Tibial nerve (tissue), 4 donors: ENCODE data around the gene EP300.

Source experiments
- EP300 ChIP-seq, 2 donors: sonication (generic); formaldehyde crosslinking; IDR thresholded peaks; one replicate each; pipeline ENCODE4 v1.6.1; 2017; ENCODE audit warnings: antibody characterized with exemption in 2 of 2, mild to moderate bottlenecking in 1 of 2
- TF ChIP-seq, protein P1 (sequence below), 5 experiments: fragments of 200-600 bp in 3 of 5; fragments of 450-650 bp in 2 of 5; sonication (generic) in 3 of 5; IDR thresholded peaks; one replicate each; pipeline ENCODE4 v1.5.1; 2016 to 2019; ENCODE audit warnings: antibody characterized with exemption in 5 of 5, mild to moderate bottlenecking in 3 of 5, moderate library complexity in 2 of 5

DNA sequence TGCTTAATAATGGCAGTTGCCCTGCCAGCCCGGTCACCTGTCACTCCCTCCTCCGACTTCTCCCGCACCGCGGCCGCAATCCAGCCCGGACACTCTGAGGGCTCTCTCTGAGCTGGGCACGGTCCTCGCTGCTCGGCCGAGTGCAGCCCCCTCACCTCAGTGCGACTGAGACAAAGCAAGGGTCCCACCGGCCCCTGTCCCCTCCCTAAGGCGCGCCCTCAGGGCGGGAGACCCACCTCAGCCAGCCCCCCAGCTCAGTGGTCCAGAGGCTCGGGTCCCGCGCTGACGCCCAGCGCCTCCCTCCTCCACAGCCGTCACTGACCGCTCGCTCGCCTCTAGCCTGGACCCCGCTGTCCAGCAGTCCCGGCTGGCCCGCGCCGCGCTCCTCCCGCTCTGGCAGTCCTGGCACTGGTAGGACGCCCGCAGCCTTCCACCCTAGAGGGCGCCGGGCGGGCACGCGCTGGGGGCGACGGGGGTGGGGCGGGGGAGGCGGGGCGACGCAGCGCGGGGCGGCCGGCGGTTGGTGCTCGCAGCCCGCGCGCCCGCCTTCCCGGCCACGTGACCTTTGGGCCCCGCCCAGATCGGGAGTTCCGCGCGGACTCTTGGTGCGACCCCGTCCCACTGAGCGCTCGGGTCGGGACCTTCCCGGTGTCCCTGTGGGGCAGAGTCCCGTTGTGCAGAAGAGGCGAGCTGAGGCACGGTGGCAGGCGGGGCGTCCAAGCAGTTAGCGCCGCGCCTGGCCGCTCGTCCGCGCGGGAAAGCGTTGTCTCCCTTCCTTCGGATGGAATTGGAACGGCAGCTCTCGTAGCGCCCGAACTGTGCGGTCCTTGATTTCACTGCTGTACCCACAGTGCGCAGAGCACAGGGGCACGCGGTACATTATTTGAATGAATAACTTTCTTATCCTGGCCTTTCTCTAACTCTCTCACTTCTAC, 104.9 kb downstream of the EP300 start:
- TF ChIP-seq, protein P1, sequence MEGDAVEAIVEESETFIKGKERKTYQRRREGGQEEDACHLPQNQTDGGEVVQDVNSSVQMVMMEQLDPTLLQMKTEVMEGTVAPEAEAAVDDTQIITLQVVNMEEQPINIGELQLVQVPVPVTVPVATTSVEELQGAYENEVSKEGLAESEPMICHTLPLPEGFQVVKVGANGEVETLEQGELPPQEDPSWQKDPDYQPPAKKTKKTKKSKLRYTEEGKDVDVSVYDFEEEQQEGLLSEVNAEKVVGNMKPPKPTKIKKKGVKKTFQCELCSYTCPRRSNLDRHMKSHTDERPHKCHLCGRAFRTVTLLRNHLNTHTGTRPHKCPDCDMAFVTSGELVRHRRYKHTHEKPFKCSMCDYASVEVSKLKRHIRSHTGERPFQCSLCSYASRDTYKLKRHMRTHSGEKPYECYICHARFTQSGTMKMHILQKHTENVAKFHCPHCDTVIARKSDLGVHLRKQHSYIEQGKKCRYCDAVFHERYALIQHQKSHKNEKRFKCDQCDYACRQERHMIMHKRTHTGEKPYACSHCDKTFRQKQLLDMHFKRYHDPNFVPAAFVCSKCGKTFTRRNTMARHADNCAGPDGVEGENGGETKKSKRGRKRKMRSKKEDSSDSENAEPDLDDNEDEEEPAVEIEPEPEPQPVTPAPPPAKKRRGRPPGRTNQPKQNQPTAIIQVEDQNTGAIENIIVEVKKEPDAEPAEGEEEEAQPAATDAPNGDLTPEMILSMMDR (IDR thresholded peaks at IDR 0.05), result peak in 3 of 5 experiments; percentile 10 to 40 (median 30)
- peak in 1 of 2 donors; percentile 60 for TF ChIP-seq EP300 (IDR thresholded peaks at IDR 0.05)
